MCF 10A (cell line): ENCODE results near the gene PDE4D. TPM values are rescaled to one million over a fixed set of nuclear protein-coding genes. Genes with fewer than 3 reads are reported as not detected.
A peak's percentile ranks its signal among the peaks of the same experiment; 100 is the strongest.

Experiments
- BruUV-seq: library from RNA; stranded (reverse); fragments of 400-500 nt; replicated peaks from 2 replicates; lab custom pipeline; 2021; lab: Mats Ljungman, UMichigan
- CTCF ChIA-PET: fragments of 300-600 bp; sonication (Branson Sonifier 250); formaldehyde crosslinking; extraction: SDS; loops from one replicate; lab custom pipeline; 2021; ENCODE audit warnings: antibody characterized with exemption, inconsistent platforms; lab: Yijun Ruan, JAX
- POLR2A ChIA-PET: fragments of 300-600, 350-650 bp; sonication (Branson Sonifier 250); formaldehyde crosslinking; extraction: SDS; loops from one replicate; lab custom pipeline; 2020; ENCODE audit warnings: antibody characterized with exemption, inconsistent platforms; lab: Yijun Ruan, JAX
- DNase-seq: peaks from one replicate; pipeline ENCODE4 v3.0.0-alpha.2; 2018; ENCODE audit not compliant: unreplicated experiment
- H3K27ac Mint-ChIP-seq: one replicate; pipeline ENCODE4 v1.8.0; 2022; ENCODE audit warnings: mild to moderate bottlenecking, low read depth, mixed read lengths; ENCODE audit not compliant: unreplicated experiment
- H3K27me3 Mint-ChIP-seq: one replicate; pipeline ENCODE4 v1.8.0; 2022; ENCODE audit warnings: mixed read lengths; ENCODE audit not compliant: insufficient read depth, unreplicated experiment
- H3K36me3 Mint-ChIP-seq: one replicate; pipeline ENCODE4 v1.8.0; 2022; ENCODE audit warnings: mild to moderate bottlenecking, moderate library complexity, mixed read lengths; ENCODE audit not compliant: insufficient read depth, unreplicated experiment
- H3K4me1 Mint-ChIP-seq: one replicate; pipeline ENCODE4 v1.8.0; 2022; ENCODE audit warnings: mixed read lengths; ENCODE audit not compliant: insufficient read depth, unreplicated experiment
- H3K4me3 Mint-ChIP-seq: one replicate; pipeline ENCODE4 v1.8.0; 2022; ENCODE audit warnings: mild to moderate bottlenecking, moderate library complexity, mixed read lengths; ENCODE audit not compliant: unreplicated experiment
- H3K9me3 Mint-ChIP-seq: one replicate; pipeline ENCODE4 v1.8.0; 2022; ENCODE audit warnings: mixed read lengths; ENCODE audit not compliant: unreplicated experiment
- intact Hi-C: fragments of 100-400 bp; cut with micrococcal nuclease; formaldehyde crosslinking; loops from 2 replicates; pipeline ENCODE4 v1.14.1; 2022
- total RNA-seq: library from RNA; stranded (reverse); gene quantifications from 2 replicates; pipeline ENCODE4 v1.2.3, GENCODE V29; 2022
- TF ChIP-seq, protein P1 (sequence below): fragments of 200-600 bp; IDR thresholded peaks from one replicate; pipeline ENCODE4 v1.8.0; 2022; ENCODE audit warnings: antibody characterized with exemption, mild to moderate bottlenecking; ENCODE audit not compliant: unreplicated experiment

Gene PDE4D
- total RNA-seq, 1 experiment from 2014 or later, result 85.0 TPM

DNA sequence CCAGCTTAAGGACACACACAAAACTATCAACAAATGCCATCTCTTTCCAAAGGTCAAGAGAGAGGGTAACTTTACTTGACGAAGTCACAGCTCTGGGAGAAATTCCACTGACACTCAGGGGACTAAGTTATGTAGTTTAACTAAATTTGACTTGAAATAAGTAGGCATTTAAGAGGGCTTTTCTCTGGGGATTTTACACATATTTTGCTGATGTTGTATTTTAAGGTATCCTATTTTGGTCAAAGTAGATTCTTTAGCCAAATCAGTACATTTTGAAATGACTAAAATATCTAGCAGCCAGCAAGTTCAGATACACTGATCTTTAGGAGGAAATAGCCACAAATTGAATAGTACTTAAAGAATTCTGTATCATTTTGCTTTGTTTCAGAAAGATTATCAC, 652.0 kb downstream of the PDE4D start:
- peaks cover 24% of the 10 kb centered on the region for H3K4me1 Mint-ChIP-seq
- POLR2A ChIA-PET, result interaction anchor here (0.7 kb wide), 1 partner anchor 14 kb away, joined by 3 read pairs; no protein-coding TSS in a partner anchor
- TF ChIP-seq, protein P1, sequence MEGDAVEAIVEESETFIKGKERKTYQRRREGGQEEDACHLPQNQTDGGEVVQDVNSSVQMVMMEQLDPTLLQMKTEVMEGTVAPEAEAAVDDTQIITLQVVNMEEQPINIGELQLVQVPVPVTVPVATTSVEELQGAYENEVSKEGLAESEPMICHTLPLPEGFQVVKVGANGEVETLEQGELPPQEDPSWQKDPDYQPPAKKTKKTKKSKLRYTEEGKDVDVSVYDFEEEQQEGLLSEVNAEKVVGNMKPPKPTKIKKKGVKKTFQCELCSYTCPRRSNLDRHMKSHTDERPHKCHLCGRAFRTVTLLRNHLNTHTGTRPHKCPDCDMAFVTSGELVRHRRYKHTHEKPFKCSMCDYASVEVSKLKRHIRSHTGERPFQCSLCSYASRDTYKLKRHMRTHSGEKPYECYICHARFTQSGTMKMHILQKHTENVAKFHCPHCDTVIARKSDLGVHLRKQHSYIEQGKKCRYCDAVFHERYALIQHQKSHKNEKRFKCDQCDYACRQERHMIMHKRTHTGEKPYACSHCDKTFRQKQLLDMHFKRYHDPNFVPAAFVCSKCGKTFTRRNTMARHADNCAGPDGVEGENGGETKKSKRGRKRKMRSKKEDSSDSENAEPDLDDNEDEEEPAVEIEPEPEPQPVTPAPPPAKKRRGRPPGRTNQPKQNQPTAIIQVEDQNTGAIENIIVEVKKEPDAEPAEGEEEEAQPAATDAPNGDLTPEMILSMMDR, result no peak
- H3K9me3 Mint-ChIP-seq, result no peaks in the 10 kb centered on the region
- peaks cover 4% of the 10 kb centered on the region for H3K36me3 Mint-ChIP-seq
- BruUV-seq, result no TSS peak
- no peak overlapping the region for H3K27ac Mint-ChIP-seq
- CTCF ChIA-PET, result interaction anchor here (0.5 to 1.0 kb wide), 3 partner anchors 35 to 126 kb away, joined by 3 read pairs; no protein-coding TSS in a partner anchor
- no peak overlapping the region for H3K4me3 Mint-ChIP-seq
- intact Hi-C loops, result no loop called here
- H3K27me3 Mint-ChIP-seq, result no peaks in the 10 kb centered on the region
- no peak for DNase-seq

DNA sequence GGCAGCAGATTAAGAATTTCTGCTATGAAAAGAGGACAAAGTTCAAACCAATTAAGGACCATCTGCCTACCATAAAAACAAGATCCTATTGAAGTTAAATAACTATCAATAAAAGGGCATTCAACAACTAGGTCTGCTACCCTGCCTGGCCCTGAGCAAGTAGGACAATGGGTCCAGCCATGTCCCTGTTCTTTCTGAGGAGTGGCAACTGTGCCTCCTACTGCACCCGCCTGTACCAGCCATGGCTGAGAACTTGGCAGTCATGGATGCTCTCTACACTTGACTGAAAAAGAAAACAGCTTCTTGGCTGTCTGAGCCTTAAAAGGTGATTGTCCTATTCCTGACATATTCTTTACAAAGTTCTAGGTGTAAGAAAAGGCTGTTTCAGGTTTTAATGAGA, 652.4 kb downstream of the PDE4D start:
- Mint-ChIP-seq H3K4me1 (peaks cover 23% of the 10 kb centered on the region), H3K36me3 (peaks cover 4% of the 10 kb centered on the region), H3K9me3 (no peaks in the 10 kb centered on the region), H3K4me3 (no peak overlapping the region), H3K27me3 (no peaks in the 10 kb centered on the region), H3K27ac (no peak overlapping the region)
- DNase-seq, result no peak
- POLR2A ChIA-PET, result interaction anchor here (0.7 kb wide), 1 partner anchor 15 kb away, joined by 3 read pairs; no protein-coding TSS in a partner anchor
- CTCF ChIA-PET, result interaction anchor here (0.5 to 1.0 kb wide), 4 partner anchors 12 to 127 kb away, joined by 3 to 4 read pairs (median 3); no protein-coding TSS in a partner anchor
- intact Hi-C loops, result no loop called here
- BruUV-seq, result no TSS peak
- TF ChIP-seq, protein P1, result no peak

DNA sequence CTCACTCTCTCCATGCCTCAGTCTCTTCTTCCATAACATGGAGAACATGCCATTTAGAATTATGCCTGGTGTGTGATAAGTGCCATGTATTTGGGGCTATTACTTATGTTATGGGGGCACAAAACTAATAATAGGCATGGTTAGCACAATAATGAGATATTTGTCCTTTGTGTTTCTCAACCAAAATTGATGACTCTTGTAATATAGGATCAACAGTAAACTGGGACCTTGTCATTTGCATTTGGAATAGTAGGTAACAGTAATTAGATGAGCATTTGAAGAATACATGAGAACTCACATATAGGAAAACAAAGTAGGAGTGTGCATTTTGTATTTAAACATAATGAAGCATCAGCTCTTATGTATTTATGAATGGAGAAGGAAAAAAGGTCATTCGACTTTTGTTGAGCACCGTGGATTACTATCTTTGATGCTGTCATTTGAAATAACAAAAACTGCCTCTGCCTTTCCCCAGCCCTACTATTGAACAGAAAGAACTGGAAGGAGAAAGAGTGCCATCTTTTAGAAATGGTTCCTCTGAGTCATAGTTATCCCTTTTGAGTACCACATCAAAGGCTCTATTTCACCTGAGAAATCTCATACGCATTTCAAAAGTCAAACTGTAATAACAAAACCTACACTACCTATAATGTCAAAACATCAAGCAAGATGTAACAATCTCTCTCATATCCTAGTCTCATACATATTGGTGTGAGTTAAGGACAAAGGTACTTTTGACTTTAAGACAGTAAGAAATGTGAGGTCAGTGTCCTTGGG, 655.2 kb downstream of the PDE4D start:
- CTCF ChIA-PET, result interaction anchor here (0.6 to 1.3 kb wide), 2 partner anchors 51 to 124 kb away, joined by 3 read pairs; no protein-coding TSS in a partner anchor
- H3K4me1 Mint-ChIP-seq, result peaks cover 22% of the 10 kb centered on the region
- no peak overlapping the region for H3K27ac Mint-ChIP-seq
- no peak for DNase-seq
- H3K36me3 Mint-ChIP-seq, result peaks cover under 1% of the 10 kb centered on the region
- intact Hi-C loops, result no loop called here
- BruUV-seq, result no TSS peak
- TF ChIP-seq, protein P1, result no peak
- POLR2A ChIA-PET, result no interaction called here
- H3K9me3 Mint-ChIP-seq, result no peaks in the 10 kb centered on the region
- H3K27me3 Mint-ChIP-seq, result no peaks in the 10 kb centered on the region
- no peak overlapping the region for H3K4me3 Mint-ChIP-seq

DNA sequence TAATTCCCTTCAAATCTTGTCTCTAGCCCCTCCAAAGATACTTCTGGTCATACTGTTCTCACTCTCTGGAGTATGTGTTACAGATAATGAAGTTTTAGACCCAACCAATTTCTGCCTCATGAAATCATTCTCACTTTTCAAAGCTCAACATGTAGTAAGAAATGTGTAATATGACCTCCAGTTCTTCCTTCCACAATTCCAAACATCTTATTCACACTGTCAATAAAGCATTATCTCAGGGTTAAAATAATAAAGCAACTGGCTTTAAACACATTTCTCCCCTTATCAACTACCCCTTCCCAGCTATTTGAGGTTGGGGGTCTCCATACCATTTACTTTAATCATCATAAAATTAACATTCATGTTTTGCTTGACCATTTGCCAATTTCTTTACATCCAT, 656.5 kb downstream of the PDE4D start:
- no peaks in the 10 kb centered on the region for H3K27me3 Mint-ChIP-seq
- H3K36me3 Mint-ChIP-seq, result no peaks in the 10 kb centered on the region
- no peak overlapping the region for H3K27ac Mint-ChIP-seq

More for the DNA sequence above, 656.5 kb downstream of the PDE4D start:
- TF ChIP-seq, protein P1, result no peak
- CTCF ChIA-PET, result interaction anchor here (0.6 to 2.4 kb wide), 4 partner anchors 10 to 1072 kb away, joined by 3 to 7 read pairs (median 3); no protein-coding TSS in a partner anchor
- Mint-ChIP-seq H3K9me3 (peaks cover under 1% of the 10 kb centered on the region), H3K4me1 (peaks cover 22% of the 10 kb centered on the region), H3K4me3 (no peak overlapping the region)
- peak; percentile 3 for DNase-seq
- no TSS peak for BruUV-seq
- intact Hi-C loops, result no loop called here
- POLR2A ChIA-PET, result interaction anchor here (0.7 kb wide), 1 partner anchor 27 kb away, joined by 5 read pairs; no protein-coding TSS in a partner anchor
